Measurements from ENCODE around the gene APBB2.

APBB2 gene

DNA sequence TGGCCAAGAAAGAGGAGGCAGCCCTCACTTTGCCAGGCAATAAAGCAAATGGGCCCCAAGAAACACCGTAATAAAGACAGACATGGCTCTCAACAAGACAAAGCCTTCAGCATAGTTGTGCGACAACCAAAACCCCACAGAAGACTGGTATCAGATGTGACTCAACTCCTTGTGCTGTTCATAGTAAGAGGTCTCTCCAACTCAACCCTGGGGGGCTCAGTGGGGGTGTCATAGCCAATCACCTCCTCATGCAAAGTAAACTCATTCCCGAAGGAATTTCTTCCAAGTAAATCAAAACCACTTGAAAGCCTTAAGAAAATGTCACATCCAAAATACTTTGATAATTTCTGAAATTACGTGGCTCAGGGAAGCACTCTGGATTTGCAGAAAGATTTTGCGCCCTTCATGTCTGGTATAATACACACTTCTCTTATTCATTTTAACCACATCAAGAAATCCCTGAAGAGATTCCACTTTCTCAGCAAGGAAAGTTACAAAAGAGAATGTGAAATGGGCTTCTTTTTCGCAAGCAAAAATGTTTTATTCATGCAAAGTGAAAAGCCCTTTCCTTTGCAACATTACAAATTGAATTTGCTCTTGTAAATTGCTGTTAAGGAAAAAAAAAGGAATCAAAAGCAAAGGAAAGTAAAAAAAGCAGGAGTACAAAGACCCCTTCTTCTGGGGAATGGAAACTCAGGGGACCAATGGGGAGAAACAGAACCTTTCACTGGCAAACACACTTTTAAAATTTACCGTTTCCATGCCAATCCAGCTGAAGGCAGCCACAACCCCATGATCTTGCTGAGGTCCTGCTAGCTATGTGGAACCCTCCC is 327.2 kb downstream of the APBB2 start:
- FAIRE-seq = no peak

DNA sequence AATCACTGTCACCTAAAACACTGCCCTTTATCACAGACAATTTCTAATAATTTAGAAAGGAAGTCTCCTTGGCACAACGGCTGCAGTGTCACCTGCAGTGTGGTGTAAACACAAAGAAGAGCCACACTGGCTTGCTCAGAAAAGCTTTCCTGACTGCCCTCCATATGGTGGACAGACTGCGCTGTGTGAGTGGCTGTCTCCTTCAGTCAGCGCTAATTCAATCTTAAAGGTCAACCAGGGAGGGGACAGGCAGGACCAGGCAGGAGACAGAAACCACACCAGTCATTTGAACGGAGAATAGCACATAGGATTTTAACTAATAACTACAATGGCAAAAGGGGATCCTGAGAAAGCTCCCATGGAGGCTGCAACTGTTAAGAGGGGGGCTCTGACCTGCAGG is 332.5 kb downstream of the APBB2 start:
- no peak for FAIRE-seq

DNA sequence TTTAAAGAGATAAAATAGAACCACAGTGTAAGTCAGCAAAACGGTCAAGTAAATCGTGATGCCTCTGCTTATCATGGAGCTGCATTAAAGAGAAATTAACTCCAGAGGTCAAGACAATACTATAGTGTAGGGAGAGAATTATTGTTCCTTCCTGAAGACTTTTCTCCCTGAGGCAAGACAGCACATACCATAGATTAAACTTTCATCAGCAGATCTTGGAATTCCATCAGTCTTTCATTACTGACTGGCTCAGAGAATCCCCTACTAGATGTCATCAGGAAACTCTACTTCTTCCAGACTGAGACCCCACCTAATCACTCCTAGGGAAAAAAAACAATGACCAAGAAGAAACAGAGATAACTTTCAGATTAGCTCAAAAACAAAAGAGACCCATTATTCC is 333.2 kb downstream of the APBB2 start:
- no peak for FAIRE-seq

DNA sequence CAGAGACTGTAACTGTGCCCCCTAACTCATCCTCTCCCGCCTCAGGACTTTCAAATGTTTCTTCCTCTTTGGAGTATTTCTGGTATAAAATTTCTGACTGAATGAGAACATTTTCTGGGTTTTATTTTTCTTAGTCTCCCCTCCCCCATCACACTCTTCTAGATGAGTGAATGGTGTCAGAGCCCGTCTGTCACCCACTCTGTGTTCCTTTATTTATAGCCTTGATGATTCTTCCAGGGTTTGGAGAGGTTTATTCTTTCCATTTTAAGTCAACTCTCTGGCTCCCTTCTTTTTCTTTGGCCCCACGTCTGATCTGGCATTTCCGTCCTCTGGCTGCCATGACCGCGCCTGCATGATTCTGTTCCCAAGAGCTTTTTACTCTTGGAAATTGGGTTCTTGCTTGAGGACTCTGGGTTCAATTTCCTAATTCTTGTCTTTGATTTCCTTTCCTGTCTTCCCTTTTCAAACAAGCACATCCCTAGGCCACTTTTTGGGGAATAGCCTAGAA is 335.7 kb downstream of the APBB2 start:
- FAIRE-seq = no peak

DNA sequence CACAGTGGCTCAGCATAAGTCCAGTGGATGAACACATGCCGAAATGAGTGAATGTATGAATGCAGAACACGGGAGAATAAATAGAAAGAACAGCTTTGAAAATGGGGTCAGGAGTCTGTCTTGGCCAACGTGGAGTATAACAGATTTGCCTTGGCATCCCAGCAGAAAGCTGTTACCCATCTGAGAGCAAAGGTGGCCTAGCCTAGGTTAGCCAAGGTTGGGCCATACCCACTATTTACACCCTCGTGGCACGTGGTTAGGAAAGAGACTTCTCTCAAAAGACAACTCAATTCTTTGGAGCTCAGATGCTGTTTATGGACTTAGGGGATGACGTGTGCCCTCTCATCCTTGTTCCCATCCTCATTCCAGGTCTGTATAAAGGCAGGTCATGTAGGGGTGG is 337.3 kb downstream of the APBB2 start:
- FAIRE-seq = no peak

DNA sequence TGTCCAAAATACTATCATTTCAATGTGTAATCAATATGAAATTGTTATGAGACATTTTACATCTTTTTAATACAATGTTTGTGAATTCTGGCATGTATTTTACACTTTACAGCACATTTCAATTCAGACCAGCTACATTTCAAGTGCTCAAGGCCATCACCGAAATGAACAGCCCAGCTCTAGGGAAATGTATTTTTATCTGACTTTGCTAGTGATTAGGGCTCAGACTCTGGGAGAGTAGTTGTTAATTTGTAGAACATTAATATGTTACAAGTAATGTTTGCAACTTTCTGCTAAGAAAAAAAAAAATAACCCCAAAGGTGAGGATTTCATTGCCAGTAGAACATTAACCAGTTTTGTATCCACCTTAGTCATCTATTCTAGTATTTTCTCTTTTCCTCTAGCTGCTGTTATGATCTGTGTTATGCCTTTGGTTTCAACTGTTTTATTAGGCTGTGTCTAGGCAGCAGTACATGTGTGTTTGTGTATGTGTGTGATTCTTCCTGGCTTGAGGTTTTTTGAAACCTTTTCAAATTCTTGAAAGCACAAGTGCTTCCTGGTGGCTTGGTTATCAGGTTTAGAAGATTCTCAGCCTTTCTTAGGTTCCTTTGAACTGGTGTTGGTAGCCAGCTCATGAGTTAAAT is 338.7 kb downstream of the APBB2 start:
- FAIRE-seq = no peak

DNA sequence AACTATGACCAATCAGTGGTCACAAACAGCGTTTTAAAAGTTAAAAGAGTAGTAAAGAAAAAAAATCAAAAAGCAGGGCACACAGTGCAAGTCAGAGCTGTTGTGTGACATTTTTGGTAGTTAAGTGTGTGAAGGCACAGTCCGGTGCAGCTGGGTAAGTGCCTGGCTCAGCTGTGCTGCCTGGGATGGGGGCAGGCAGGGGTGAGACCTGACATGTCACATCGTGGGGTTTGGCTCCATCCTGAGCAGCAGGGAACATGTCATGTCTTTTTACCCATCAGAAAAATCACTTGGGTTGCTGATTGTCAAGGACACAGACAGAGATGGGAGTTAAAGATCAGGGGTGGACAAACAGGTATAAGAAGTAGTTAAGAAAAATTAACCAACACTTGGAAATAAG is 339.4 kb downstream of the APBB2 start:
- no peak for FAIRE-seq

DNA sequence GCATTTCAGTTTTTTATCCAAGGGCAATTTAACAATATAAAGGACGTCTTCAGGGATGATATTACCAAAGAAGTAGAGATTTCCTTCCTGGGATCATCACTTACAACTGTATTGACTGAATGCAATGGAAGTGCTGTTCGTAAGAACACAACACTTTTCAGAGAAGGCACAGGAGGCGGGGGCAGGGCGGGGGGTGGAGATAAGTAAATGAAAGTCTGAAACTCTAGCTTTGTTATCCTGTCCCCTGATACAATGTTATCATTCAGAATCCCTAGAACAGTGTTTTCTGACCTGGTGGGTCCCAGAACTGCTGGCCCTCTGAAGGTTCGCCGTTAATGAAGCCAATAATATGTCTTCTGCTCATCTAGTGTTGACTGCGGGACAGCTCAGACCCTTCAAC is 340.0 kb downstream of the APBB2 start:
- no peak for FAIRE-seq

DNA sequence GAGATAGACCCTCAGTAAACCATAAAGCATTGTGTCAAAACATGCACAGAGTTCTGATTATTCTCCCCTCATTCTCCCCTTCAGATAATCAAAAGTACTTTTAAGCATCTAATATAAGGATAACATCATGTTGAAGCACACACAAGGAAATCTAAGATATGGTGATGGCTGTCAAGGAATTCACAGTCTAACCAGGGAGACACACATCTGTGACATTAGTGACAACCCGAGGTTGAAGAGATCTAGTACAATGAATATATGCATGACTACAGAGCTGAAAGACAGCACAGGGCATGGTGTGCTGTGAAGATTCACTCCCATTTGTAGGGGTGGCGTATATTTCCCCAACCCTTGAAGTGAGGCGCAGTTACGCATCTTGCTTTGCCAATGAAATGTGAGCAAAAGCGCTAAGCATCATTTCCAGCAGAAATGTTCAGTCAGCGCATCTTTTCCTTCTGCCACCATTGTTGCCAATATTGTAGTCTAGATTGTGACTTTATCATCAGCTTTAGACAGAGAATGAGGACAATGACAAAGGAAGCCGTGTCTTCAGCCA is 342.6 kb downstream of the APBB2 start:
- no peak for FAIRE-seq

DNA sequence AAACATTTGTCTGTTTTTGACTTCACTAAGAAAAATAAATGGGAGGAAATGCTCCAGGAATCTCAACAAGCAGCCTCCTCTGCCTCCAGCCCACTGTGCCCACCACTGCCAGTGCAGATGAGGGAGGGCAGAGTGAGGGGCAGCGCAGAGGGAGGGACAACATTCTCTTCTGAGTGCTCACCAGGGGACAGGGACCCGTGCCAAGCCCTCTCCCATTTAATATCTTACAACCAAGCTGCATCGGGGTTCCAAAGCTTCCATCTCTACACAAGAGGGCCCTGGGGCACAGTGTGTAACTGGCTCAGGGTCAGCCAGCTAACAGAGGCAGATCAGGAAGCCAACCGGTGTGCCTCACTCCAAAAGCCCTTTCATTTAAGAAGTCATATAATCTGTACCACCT is 344.2 kb downstream of the APBB2 start:
- FAIRE-seq = no peak

DNA sequence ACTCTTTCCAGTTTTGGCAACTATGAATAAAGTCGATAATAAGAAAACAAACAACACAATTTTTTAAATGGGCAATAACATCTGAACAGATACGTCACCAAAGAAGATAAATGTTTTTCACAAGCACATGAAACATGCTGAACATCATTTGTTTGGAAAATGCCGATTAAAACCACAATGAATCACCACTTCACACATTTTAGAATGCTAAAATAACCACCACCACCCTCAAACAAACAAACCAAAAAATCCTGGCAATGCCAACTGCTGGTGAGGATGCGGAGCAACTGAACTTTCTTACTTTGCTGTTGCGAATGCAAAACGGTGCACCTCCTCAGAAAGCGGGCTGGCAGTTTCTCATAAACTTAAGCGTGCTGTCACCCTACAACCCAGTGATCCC is 348.6 kb downstream of the APBB2 start:
- no peak for FAIRE-seq

DNA sequence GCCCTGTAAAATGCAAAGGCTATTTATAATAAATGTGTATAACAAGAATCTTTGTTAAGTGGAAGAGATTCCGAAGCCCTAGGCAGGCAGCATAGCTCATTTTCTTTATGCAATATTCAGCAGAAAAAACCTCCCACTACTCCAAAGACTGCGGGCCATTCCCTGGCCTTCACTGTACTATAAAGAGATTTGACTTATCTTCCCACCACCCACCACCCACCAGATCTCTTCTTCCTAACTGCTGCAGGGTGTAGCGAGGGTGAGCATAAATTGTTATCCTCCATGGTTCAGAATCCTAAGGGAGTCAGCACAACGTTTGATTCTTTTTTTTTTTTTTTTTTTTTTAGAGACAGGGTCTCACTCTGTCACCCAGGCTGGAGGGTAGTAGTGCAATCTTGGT is 349.8 kb downstream of the APBB2 start:
- FAIRE-seq = no peak

DNA sequence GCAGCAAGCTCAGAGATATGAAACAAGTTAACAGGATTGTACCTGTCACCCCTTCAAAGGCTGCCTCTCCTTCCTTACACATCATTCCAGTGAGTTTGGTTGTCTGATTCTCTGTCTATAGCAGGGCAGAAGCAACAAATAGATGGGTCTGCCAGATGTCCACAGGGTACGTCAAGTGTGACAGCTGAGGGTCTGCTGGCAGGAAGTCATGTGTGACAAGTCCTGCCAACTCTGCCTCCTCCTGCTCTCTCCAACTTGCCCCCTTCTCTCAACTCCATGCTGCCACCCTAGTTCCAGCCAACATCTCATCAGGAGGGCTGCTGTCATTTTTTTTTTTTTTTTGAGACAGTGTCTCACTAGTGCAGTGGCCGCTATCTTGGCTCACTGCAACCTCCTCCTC is 355.4 kb downstream of the APBB2 start:
- no peak for FAIRE-seq

DNA sequence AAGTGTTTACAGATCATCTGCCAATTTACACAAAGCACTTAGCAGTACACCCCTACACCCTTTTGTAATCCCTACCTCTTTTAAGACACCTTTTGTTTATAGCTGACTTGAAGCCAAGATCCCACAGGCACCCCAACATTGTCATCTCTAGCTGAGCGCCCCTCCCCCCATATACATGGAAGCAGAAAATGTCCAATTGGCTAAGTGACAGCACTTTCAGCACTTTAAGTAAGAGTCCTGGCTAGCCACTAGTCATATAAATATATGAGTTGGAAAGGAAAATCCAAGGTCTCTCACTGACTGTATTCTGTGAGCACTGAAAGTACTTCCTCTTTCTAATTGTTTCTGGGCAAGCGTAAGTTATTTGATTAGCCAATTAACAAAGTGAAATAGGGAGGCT is 356.4 kb downstream of the APBB2 start:
- no peak for FAIRE-seq

DNA sequence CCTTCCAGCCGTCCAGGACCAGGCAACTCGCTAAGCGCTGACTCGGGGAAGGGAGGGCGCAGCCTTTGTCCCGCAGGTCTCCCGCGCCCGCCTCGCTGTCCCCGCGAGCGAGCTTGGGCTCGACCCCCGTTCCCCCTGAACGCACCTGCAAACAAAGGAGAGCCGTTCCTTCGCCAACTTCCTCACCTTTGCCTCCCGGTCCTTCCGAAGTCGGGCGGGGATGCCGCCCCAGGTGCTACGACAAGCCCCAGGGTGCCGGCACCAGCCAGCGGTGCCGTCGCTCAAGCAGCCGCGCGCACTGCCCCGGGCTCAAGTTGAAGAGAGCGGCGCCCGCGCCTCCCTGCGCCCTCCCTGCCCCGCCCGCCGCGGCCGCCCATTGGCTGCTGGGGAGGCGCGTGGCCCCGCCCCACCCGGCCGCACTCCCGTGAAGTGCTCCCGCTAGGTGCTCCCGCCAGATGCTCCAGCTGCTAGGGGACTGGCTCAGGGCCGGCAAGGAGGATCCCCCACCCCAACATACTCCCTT is 357.4 kb downstream of the APBB2 start:
- FAIRE-seq = no peak

DNA sequence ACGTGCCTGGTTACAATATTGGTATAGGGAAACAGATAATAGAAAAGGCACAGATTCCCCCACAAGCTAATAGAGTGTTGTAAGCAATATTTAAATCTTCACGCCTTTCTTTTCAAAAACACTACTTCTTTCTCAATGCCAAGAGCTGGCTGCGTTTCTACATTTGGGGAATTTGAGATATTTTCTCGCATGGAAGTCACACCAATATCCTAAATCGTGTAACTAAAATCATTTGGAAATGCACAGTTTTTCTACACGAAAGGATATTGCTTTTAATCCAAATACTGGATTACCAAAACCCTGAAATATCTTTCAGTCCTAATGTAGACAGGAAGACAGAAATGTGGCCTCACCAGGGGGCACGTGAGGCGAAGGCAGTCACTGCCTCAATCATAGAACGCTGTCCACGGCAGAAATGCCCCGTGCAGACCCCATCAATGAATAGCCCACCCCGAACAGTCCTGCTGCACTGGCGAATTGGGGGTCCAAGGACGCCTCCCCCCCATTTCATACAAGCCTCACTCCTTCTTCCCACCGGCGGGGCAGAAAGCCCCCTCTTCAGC is 358.0 kb downstream of the APBB2 start:
- FAIRE-seq = no peak

DNA sequence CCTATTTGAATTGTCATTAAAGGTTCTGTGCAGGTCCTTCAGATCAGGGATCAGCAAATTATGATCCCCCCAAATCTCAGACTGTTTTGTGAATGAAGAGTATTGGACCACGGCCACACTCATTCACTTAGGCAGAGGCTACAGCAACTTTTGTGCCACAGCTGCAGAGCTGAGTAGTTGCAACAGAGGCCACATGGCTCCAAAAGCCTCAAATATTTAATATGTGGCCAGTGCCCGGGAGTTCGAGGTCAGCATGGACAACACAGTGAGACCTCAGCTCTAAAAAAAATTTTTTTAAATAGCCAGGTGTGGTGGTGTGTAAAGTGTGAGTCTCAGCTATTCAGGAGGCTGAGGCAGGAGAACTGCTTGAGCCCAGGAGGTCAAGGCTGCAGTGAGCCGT is 363.8 kb downstream of the APBB2 start:
- no peak for FAIRE-seq

DNA sequence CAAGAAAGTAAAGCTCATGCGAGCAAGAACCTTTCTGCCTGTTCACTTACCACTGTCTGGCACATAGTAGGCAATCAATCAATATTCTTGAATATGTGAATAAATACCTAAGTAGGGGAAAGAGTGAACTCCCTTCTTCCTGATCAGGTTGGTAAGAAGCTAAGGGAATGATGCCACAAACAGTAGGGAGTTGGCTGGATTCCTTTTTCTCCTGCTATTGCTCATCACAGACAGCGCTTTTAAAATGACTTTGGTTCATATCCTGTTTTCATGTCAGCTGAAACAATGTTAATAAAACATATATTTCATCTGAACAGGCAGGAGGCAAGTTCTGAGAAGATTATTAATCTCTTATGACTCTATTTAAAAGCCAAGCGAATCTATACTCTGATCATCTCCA is 365.4 kb downstream of the APBB2 start:
- FAIRE-seq = no peak

DNA sequence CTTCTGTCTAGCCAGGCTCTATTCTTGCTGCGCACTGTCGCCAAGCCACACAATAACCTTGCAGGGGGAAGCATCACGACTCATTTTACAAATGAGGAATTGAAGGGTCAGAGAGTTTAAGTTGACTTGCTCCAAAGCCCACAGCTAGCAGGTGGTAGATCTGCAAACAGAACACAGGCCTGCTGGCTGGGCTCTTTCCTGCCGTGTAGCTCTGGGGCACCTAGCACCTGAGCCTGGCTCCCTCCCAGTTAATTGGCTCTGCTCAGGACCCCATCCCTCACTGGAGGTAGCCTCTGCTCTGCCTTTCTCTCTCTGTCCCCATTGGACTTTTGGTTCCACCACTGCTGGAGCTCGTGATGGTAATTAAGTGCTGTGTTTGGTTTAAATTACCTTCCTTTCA is 366.1 kb downstream of the APBB2 start:
- no peak for FAIRE-seq

DNA sequence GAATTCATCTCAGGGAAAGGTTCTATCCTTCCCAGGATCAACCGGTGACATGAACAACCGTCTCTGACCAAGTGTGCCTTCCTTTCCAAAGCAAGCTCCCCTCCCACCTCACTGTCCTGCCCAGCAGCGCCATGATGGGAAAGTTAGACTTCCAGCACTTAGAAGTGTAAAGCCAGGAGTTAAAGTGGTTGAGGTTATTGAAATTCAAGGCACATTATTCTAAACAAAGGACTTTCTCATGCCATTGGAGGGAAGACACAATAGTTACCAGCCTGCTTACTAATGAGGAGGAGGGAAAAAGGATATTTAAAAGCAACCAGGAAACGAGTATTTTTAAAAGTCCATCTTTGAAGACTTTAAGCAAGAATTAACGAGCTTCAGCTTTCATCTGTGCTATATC is 367.8 kb downstream of the APBB2 start:
- no peak for FAIRE-seq

DNA sequence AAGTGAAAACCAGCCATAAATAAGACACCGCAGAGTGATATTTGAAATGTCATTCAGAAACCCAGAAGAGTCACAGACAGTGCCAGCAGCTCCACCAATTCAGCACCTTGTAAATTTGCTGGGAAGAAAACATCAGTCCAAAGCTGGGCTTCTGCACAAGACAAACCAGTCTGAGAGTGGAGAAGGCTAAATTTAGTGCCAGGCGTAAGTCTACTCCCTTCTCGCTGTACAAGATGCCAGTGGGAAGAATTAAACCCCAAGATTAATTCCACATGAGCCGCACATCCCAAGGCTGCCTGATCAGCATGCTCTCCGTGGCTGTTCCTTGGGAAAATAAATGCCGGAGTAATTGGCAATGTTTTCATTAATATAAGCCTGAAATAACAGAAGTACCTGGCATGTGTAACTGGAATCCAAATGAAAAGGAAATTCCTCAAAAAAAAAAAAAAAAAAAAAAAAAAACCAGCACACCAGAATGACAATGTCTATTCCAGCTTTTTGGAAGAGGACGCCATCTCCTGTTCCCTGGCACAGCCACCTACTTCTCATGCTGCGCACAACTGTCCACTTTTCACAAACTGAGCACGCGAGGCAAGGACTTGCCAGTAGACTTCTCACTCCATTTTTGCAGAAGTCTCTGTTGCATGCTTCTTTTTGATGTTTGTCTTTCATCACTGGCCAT is 369.0 kb downstream of the APBB2 start:
- no peak for FAIRE-seq

DNA sequence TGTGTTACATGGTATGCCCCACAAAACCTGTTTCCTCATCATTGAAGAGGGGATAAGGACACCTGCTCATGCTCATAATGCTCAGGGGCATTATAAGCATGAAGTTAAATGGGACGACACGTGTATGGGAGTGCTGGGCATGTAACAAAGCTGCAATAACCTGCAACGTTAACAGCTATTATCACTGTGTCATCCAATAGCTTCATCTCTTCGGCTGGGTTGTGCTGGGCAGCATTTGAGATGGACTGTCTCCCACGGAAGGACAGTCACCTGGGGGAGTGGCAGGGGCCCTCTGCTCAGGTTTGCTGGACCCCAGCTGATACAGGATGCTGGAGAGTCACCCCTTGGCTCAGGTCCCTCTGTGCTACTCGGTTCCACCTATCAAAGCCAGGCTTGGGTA is 370.1 kb downstream of the APBB2 start:
- FAIRE-seq = no peak

DNA sequence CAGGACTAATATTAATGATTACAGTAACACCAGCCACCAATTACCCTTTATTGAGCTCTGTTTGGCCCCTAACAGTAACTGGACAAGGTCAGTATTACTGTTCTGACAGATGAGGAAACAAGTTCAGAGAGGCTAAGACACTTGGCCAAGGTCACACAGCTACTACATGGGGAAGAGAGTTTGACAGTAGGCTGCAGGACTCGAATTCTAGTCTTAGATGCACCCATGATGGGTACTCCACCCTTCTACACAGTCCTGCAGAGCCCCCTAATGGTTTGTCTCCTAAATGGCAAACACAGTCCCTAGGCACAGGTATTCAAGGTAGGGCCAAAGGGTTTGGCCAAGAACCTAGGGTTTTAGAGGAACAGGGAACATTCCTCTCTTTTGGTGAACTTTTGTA is 370.6 kb downstream of the APBB2 start:
- FAIRE-seq = no peak
